ENCODE results near the gene PAX3. TPM values are rescaled to one million over a fixed set of nuclear protein-coding genes. Genes with fewer than 3 reads are reported as not detected.

Gene PAX3
- total and polyA plus RNA-seq, 4 donors, result 0.60 TPM; not detected in 3

- Histone ChIP-seq H3K9me3 (ENCODE audit: control insufficient read depth, low read length) (peaks cover 2% of the 10 kb centered on the region), H3K36me3 (ENCODE audit: control insufficient read depth in 1 of 2, insufficient read depth in 2 of 2, low read length in 1 of 2) (no peaks in the 10 kb centered on the region), H3K4me1 (ENCODE audit: control insufficient read depth in 1 of 2, insufficient read depth in 2 of 2, low read length in 2 of 2) (no peaks in the 10 kb centered on the region), H3K27me3 (ENCODE audit: control insufficient read depth in 1 of 2, insufficient read depth in 2 of 2, low read length in 1 of 2) (no peaks in the 10 kb centered on the region), H3K27ac (ENCODE audit: low read depth in 1 of 2, low read length in 2 of 2) (no peak overlapping the region), H3K4me3 (ENCODE audit: low read length in 2 of 2) (no peak overlapping the region)
- no peak for ATAC-seq (ENCODE audit: low FRiP score)
- intact Hi-C loops (cut with DNase I), result no loop called here
- WGBS, 2 donors, result 68% methylated on average over 7 of the region's 7 CpGs
- no peak for DNase-seq
Measured at GRCh38 chr2:222196159-222196558, 102.6 kb downstream of the PAX3 start.

- WGBS, 2 donors, result 61 to 72% methylated on average over 5 of the region's 5 CpGs
- ATAC-seq (ENCODE audit: low FRiP score), result no peak
Measured at GRCh38 chr2:222194669-222195068, 104.1 kb downstream of the PAX3 start.

GRCh38 chr2:222193328-222193983 is 105.3 kb downstream of the PAX3 start:
- WGBS, 2 donors, result 40 to 47% methylated on average over 5 of the region's 5 CpGs
- intact Hi-C loops (cut with DNase I), result no loop called here
- H3K4me1 ChIP-seq (ENCODE audit: control insufficient read depth in 1 of 2, insufficient read depth in 2 of 2, low read length in 2 of 2), result no peaks in the 10 kb centered on the region
- no peak overlapping the region for H3K4me3 ChIP-seq (ENCODE audit: low read length in 2 of 2)
- no peak overlapping the region for H3K27ac ChIP-seq (ENCODE audit: low read depth in 1 of 2, low read length in 2 of 2)
- no peak for DNase-seq
- no peak for ATAC-seq (ENCODE audit: low FRiP score)
- H3K27me3 ChIP-seq (ENCODE audit: control insufficient read depth in 1 of 2, insufficient read depth in 2 of 2, low read length in 1 of 2), result no peaks in the 10 kb centered on the region
- H3K9me3 ChIP-seq (ENCODE audit: control insufficient read depth, low read length), result peaks cover 2% of the 10 kb centered on the region
- no peaks in the 10 kb centered on the region for H3K36me3 ChIP-seq (ENCODE audit: control insufficient read depth in 1 of 2, insufficient read depth in 2 of 2, low read length in 1 of 2)

More at GRCh38 chr2:222194669-222195068, 104.1 kb downstream of the PAX3 start:
- no peaks in the 10 kb centered on the region for H3K27me3 ChIP-seq (ENCODE audit: control insufficient read depth in 1 of 2, insufficient read depth in 2 of 2, low read length in 1 of 2)
- intact Hi-C loops (cut with DNase I), result no loop called here
- no peak overlapping the region for H3K27ac ChIP-seq (ENCODE audit: low read depth in 1 of 2, low read length in 2 of 2)
- no peak for DNase-seq
- no peaks in the 10 kb centered on the region for H3K36me3 ChIP-seq (ENCODE audit: control insufficient read depth in 1 of 2, insufficient read depth in 2 of 2, low read length in 1 of 2)
- H3K4me1 ChIP-seq (ENCODE audit: control insufficient read depth in 1 of 2, insufficient read depth in 2 of 2, low read length in 2 of 2), result no peaks in the 10 kb centered on the region
- H3K4me3 ChIP-seq (ENCODE audit: low read length in 2 of 2), result no peak overlapping the region
- H3K9me3 ChIP-seq (ENCODE audit: control insufficient read depth, low read length), result peaks cover 2% of the 10 kb centered on the region

GRCh38 chr2:222180619-222181018 is 118.2 kb downstream of the PAX3 start:
- no peaks in the 10 kb centered on the region for H3K36me3 ChIP-seq (ENCODE audit: control insufficient read depth in 1 of 2, insufficient read depth in 2 of 2, low read length in 1 of 2)
- H3K9me3 ChIP-seq (ENCODE audit: control insufficient read depth, low read length), result no peaks in the 10 kb centered on the region
- no peak overlapping the region for H3K27ac ChIP-seq (ENCODE audit: low read depth in 1 of 2, low read length in 2 of 2)
- intact Hi-C loops (cut with DNase I), result no loop called here
- DNase-seq, result no peak
- no peak for ATAC-seq (ENCODE audit: low FRiP score)
- peaks cover 0 to 1% of the 10 kb centered on the region in 2 donors for H3K27me3 ChIP-seq (ENCODE audit: control insufficient read depth in 1 of 2, insufficient read depth in 2 of 2, low read length in 1 of 2)
- 43 to 47% methylated on average over 1 of the region's 1 CpG for WGBS, 2 donors
- H3K4me1 ChIP-seq (ENCODE audit: control insufficient read depth in 1 of 2, insufficient read depth in 2 of 2, low read length in 2 of 2), result no peaks in the 10 kb centered on the region
- H3K4me3 ChIP-seq (ENCODE audit: low read length in 2 of 2), result no peak overlapping the region

- intact Hi-C loops (cut with DNase I), result no loop called here
- H3K4me1 ChIP-seq (ENCODE audit: control insufficient read depth in 1 of 2, insufficient read depth in 2 of 2, low read length in 2 of 2), result no peaks in the 10 kb centered on the region
- DNase-seq (no peak), ATAC-seq (ENCODE audit: low FRiP score) (no peak)
- H3K9me3 ChIP-seq (ENCODE audit: control insufficient read depth, low read length), result no peaks in the 10 kb centered on the region
- peaks cover 0 to 1% of the 10 kb centered on the region in 2 donors for H3K27me3 ChIP-seq (ENCODE audit: control insufficient read depth in 1 of 2, insufficient read depth in 2 of 2, low read length in 1 of 2)
- no peak overlapping the region for H3K4me3 ChIP-seq (ENCODE audit: low read length in 2 of 2)
- H3K36me3 ChIP-seq (ENCODE audit: control insufficient read depth in 1 of 2, insufficient read depth in 2 of 2, low read length in 1 of 2), result no peaks in the 10 kb centered on the region
- no peak overlapping the region for H3K27ac ChIP-seq (ENCODE audit: low read depth in 1 of 2, low read length in 2 of 2)
Measured at GRCh38 chr2:222179592-222179991, 119.2 kb downstream of the PAX3 start.

GRCh38 chr2:222178450-222178849 is 120.3 kb downstream of the PAX3 start:
- DNase-seq, result no peak
- 77 to 81% methylated on average over 4 of the region's 4 CpGs for WGBS, 2 donors
- Histone ChIP-seq H3K4me3 (ENCODE audit: low read length in 2 of 2) (no peak overlapping the region), H3K27ac (ENCODE audit: low read depth in 1 of 2, low read length in 2 of 2) (no peak overlapping the region), H3K36me3 (ENCODE audit: control insufficient read depth in 1 of 2, insufficient read depth in 2 of 2, low read length in 1 of 2) (no peaks in the 10 kb centered on the region), H3K27me3 (ENCODE audit: control insufficient read depth in 1 of 2, insufficient read depth in 2 of 2, low read length in 1 of 2) (no peaks in the 10 kb centered on the region), H3K4me1 (ENCODE audit: control insufficient read depth in 1 of 2, insufficient read depth in 2 of 2, low read length in 2 of 2) (no peaks in the 10 kb centered on the region), H3K9me3 (ENCODE audit: control insufficient read depth, low read length) (peaks cover 2% of the 10 kb centered on the region)
- no peak for ATAC-seq (ENCODE audit: low FRiP score)
- intact Hi-C loops (cut with DNase I), result no loop called here

GRCh38 chr2:222176890-222177289 is 121.9 kb downstream of the PAX3 start:
- DNase-seq, result no peak

GRCh38 chr2:222174450-222174849 is 124.3 kb downstream of the PAX3 start:
- intact Hi-C loops (cut with DNase I), result no loop called here
- H3K4me1 ChIP-seq (ENCODE audit: control insufficient read depth in 1 of 2, insufficient read depth in 2 of 2, low read length in 2 of 2), result no peaks in the 10 kb centered on the region
- H3K36me3 ChIP-seq (ENCODE audit: control insufficient read depth in 1 of 2, insufficient read depth in 2 of 2, low read length in 1 of 2), result no peaks in the 10 kb centered on the region
- H3K9me3 ChIP-seq (ENCODE audit: control insufficient read depth, low read length), result peaks cover 2% of the 10 kb centered on the region
- H3K27me3 ChIP-seq (ENCODE audit: control insufficient read depth in 1 of 2, insufficient read depth in 2 of 2, low read length in 1 of 2), result no peaks in the 10 kb centered on the region
- ATAC-seq (ENCODE audit: low FRiP score) (no peak), DNase-seq (no peak)
- no peak overlapping the region for H3K27ac ChIP-seq (ENCODE audit: low read depth in 1 of 2, low read length in 2 of 2)
- 6 to 21% methylated on average over 3 of the region's 3 CpGs for WGBS, 2 donors
- no peak overlapping the region for H3K4me3 ChIP-seq (ENCODE audit: low read length in 2 of 2)

More at GRCh38 chr2:222176890-222177289, 121.9 kb downstream of the PAX3 start:
- Histone ChIP-seq H3K4me3 (ENCODE audit: low read length in 2 of 2) (no peak overlapping the region), H3K4me1 (ENCODE audit: control insufficient read depth in 1 of 2, insufficient read depth in 2 of 2, low read length in 2 of 2) (no peaks in the 10 kb centered on the region), H3K9me3 (ENCODE audit: control insufficient read depth, low read length) (peaks cover 2% of the 10 kb centered on the region), H3K27ac (ENCODE audit: low read depth in 1 of 2, low read length in 2 of 2) (no peak overlapping the region), H3K27me3 (ENCODE audit: control insufficient read depth in 1 of 2, insufficient read depth in 2 of 2, low read length in 1 of 2) (no peaks in the 10 kb centered on the region), H3K36me3 (ENCODE audit: control insufficient read depth in 1 of 2, insufficient read depth in 2 of 2, low read length in 1 of 2) (no peaks in the 10 kb centered on the region)
- 23 to 32% methylated on average over 3 of the region's 3 CpGs for WGBS, 2 donors
- ATAC-seq (ENCODE audit: low FRiP score), result no peak
- intact Hi-C loops (cut with DNase I), result no loop called here

GRCh38 chr2:222169346-222169745 is 129.5 kb downstream of the PAX3 start:
- no peak for ATAC-seq (ENCODE audit: low FRiP score)
- 11 to 20% methylated on average over 4 of the region's 4 CpGs for WGBS, 2 donors

More at GRCh38 chr2:222169346-222169745, 129.5 kb downstream of the PAX3 start:
- DNase-seq, result no peak
- H3K4me1 ChIP-seq (ENCODE audit: control insufficient read depth in 1 of 2, insufficient read depth in 2 of 2, low read length in 2 of 2), result no peaks in the 10 kb centered on the region
- H3K9me3 ChIP-seq (ENCODE audit: control insufficient read depth, low read length), result no peaks in the 10 kb centered on the region
- H3K27me3 ChIP-seq (ENCODE audit: control insufficient read depth in 1 of 2, insufficient read depth in 2 of 2, low read length in 1 of 2), result no peaks in the 10 kb centered on the region
- H3K4me3 ChIP-seq (ENCODE audit: low read length in 2 of 2), result no peak overlapping the region
- H3K27ac ChIP-seq (ENCODE audit: low read depth in 1 of 2, low read length in 2 of 2), result no peak overlapping the region
- intact Hi-C loops (cut with DNase I), result no loop called here
- H3K36me3 ChIP-seq (ENCODE audit: control insufficient read depth in 1 of 2, insufficient read depth in 2 of 2, low read length in 1 of 2), result no peaks in the 10 kb centered on the region
